ENCODE measurements around the gene DNAJC6.

Gene DNAJC6

GRCh38 chr1:65297706-65298105 is 11.6 kb upstream of the DNAJC6 start:
- no peak for DNase-seq

GRCh38 chr1:65299328-65299727 is 10.0 kb upstream of the DNAJC6 start:
- no peak for DNase-seq

GRCh38 chr1:65308781-65309303 is 501 bp upstream of the DNAJC6 start:
- no peak for DNase-seq

GRCh38 chr1:65310078-65310587 is 790 bp downstream of the DNAJC6 start:
- no peak for DNase-seq

- no peak for DNase-seq
Measured at GRCh38 chr1:65311760-65312159, 2.4 kb downstream of the DNAJC6 start.

- DNase-seq: no peak
Measured at GRCh38 chr1:65316233-65316632, 6.9 kb downstream of the DNAJC6 start.

- no peak for DNase-seq
Measured at GRCh38 chr1:65317866-65318653, 8.7 kb downstream of the DNAJC6 start.

- DNase-seq: no peak
Measured at GRCh38 chr1:65319141-65319540, 9.8 kb downstream of the DNAJC6 start.

GRCh38 chr1:65319754-65320153 is 10.4 kb downstream of the DNAJC6 start:
- no peak for DNase-seq

- DNase-seq: no peak
Measured at GRCh38 chr1:65321879-65322278, 12.5 kb downstream of the DNAJC6 start.

GRCh38 chr1:65323246-65323645 is 13.9 kb downstream of the DNAJC6 start:
- no peak for DNase-seq

GRCh38 chr1:65330021-65330420 is 20.7 kb downstream of the DNAJC6 start:
- no peak for DNase-seq

GRCh38 chr1:65330822-65331221 is 21.5 kb downstream of the DNAJC6 start:
- DNase-seq: no peak

- no peak for DNase-seq
Measured at GRCh38 chr1:65332821-65333220, 23.5 kb downstream of the DNAJC6 start.

GRCh38 chr1:65334081-65334480 is 24.7 kb downstream of the DNAJC6 start:
- no peak for DNase-seq

GRCh38 chr1:65339866-65340468 is 30.6 kb downstream of the DNAJC6 start:
- DNase-seq: no peak

- DNase-seq: no peak
Measured at GRCh38 chr1:65341381-65341780, 32.0 kb downstream of the DNAJC6 start.

GRCh38 chr1:65343286-65343685 is 33.9 kb downstream of the DNAJC6 start:
- DNase-seq: no peak

GRCh38 chr1:65344171-65344814 is 35.0 kb downstream of the DNAJC6 start:
- DNase-seq: no peak

- DNase-seq: no peak
Measured at GRCh38 chr1:65346190-65346589, 36.8 kb downstream of the DNAJC6 start.

- no peak for DNase-seq
Measured at GRCh38 chr1:65355031-65355712, 45.8 kb downstream of the DNAJC6 start.

GRCh38 chr1:65357291-65357960 is 48.1 kb downstream of the DNAJC6 start:
- no peak for DNase-seq

All from activated CD4-positive, alpha-beta T cell treated with anti-CD3 and anti-CD28 coated beads, Interleukin-2, amount 50 U/mL, for 48 hours (primary cell).